ENCODE results near the gene SPINK7.

SPINK7 gene

DNA sequence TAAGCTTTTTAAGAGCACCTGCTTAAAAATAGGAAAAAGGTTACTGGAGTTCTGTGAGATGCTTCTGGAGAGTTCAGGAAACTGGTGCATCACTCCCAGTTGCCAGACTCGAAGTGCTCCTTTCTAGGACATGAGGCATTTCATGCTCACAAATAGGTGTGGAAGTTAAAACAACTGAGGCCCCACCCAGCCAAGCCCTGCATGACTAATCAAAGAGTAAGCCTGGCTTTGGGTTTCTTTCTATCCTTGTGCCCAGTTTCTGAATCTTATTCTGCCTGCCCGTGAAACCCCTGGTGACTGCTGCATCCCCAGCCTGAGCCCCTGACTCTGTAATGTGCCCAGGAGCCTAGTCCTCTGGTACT lies 30.8 kb downstream of the SPINK7 start:
- Histone ChIP-seq H3K36me3 (replicated peaks; ENCODE audit: low read depth, low read length) (no peaks in the 10 kb centered on the region), H3K4me3 (ENCODE audit: low read length) (no peak overlapping the region), H3K27me3 (ENCODE audit: low read depth, low read length) (no peaks in the 10 kb centered on the region), H3K4me1 (ENCODE audit: low read length) (no peaks in the 10 kb centered on the region), H3K4me2 (ENCODE audit: low read length) (no peak overlapping the region), H3K27ac (ENCODE audit: low read length) (no peak overlapping the region), H2AFZ (ENCODE audit: low read depth, low read length) (no peak overlapping the region), H3K9me3 (ENCODE audit: insufficient read depth, low read length) (no peaks in the 10 kb centered on the region), H4K20me1 (ENCODE audit: insufficient read depth, low read length) (no peaks in the 10 kb centered on the region), H3K9ac (ENCODE audit: low read length) (no peak overlapping the region), H3K79me2 (ENCODE audit: low read length) (no peaks in the 10 kb centered on the region)
- TF ChIP-seq, protein P1, sequence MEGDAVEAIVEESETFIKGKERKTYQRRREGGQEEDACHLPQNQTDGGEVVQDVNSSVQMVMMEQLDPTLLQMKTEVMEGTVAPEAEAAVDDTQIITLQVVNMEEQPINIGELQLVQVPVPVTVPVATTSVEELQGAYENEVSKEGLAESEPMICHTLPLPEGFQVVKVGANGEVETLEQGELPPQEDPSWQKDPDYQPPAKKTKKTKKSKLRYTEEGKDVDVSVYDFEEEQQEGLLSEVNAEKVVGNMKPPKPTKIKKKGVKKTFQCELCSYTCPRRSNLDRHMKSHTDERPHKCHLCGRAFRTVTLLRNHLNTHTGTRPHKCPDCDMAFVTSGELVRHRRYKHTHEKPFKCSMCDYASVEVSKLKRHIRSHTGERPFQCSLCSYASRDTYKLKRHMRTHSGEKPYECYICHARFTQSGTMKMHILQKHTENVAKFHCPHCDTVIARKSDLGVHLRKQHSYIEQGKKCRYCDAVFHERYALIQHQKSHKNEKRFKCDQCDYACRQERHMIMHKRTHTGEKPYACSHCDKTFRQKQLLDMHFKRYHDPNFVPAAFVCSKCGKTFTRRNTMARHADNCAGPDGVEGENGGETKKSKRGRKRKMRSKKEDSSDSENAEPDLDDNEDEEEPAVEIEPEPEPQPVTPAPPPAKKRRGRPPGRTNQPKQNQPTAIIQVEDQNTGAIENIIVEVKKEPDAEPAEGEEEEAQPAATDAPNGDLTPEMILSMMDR (IDR thresholded peaks at IDR 0.05; ENCODE audit: low read depth, low read length) = no peak
- TF ChIP-seq EZH2phosphoT487 (IDR thresholded peaks at IDR 0.05; ENCODE audit: low read depth) = no peak

DNA sequence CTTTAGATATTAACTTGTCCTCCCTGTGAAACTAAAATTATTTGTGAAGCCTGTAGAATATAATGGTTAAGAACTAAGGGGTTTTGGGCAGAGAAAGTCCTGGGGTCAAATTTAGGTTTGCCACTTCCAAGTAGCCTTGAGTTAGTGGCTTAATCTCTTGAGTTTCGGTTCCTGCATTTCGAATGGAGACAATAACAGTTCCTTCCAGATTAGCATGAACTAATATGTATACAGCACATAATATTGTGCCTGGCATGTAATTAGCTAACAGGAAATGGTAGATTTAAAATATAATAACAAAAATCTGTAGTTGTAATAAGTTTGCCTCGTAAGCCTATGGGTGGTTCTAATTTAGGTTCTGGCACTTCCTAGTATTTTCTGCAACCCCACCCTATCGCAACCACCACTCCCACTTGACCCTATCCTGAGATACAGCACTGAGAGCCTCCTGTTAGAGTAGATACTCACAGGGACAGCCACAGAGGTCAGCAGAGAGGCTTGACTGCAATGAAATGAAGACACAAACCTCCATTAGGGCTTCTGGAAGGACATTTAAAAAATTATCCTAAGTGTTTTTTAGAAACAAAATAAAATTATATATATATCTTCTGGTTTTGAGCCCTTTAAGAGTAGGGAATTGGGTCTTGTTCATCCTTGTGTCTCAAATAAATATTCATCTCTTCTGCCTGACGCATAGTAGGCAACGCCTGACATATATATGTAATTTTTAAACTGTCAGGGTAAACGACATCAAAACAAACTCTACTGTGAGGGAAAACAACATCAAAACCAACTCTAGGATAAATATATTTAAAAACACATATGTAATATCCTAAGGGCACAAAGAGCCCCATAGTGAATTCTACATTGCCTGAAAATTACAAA lies 31.6 kb downstream of the SPINK7 start:
- Histone ChIP-seq H3K4me2 (ENCODE audit: low read length) (no peak overlapping the region), H3K36me3 (replicated peaks; ENCODE audit: low read depth, low read length) (no peaks in the 10 kb centered on the region), H3K27me3 (ENCODE audit: low read depth, low read length) (no peaks in the 10 kb centered on the region), H3K79me2 (ENCODE audit: low read length) (no peaks in the 10 kb centered on the region), H3K4me3 (ENCODE audit: low read length) (no peak overlapping the region), H3K4me1 (ENCODE audit: low read length) (no peaks in the 10 kb centered on the region), H4K20me1 (ENCODE audit: insufficient read depth, low read length) (no peaks in the 10 kb centered on the region), H3K27ac (ENCODE audit: low read length) (no peak overlapping the region), H2AFZ (ENCODE audit: low read depth, low read length) (no peak overlapping the region), H3K9ac (ENCODE audit: low read length) (no peak overlapping the region), H3K9me3 (ENCODE audit: insufficient read depth, low read length) (no peaks in the 10 kb centered on the region)
- TF ChIP-seq, protein P1 (IDR thresholded peaks at IDR 0.05; ENCODE audit: low read depth, low read length) = no peak
- no peak for TF ChIP-seq EZH2phosphoT487 (IDR thresholded peaks at IDR 0.05; ENCODE audit: low read depth)

- no peak for TF ChIP-seq EZH2phosphoT487 (IDR thresholded peaks at IDR 0.05; ENCODE audit: low read depth)
- TF ChIP-seq, protein P1 (IDR thresholded peaks at IDR 0.05; ENCODE audit: low read depth, low read length) = no peak
- no peak overlapping the region for H3K27ac ChIP-seq (ENCODE audit: low read length)
- no peaks in the 10 kb centered on the region for H3K36me3 ChIP-seq (replicated peaks; ENCODE audit: low read depth, low read length)
- no peak overlapping the region for H3K4me3 ChIP-seq (ENCODE audit: low read length)
- no peaks in the 10 kb centered on the region for H3K4me1 ChIP-seq (ENCODE audit: low read length)
- H3K27me3 ChIP-seq (ENCODE audit: low read depth, low read length) = no peaks in the 10 kb centered on the region
- no peaks in the 10 kb centered on the region for H3K79me2 ChIP-seq (ENCODE audit: low read length)
- no peaks in the 10 kb centered on the region for H4K20me1 ChIP-seq (ENCODE audit: insufficient read depth, low read length)
- no peaks in the 10 kb centered on the region for H3K9me3 ChIP-seq (ENCODE audit: insufficient read depth, low read length)
- no peak overlapping the region for H3K9ac ChIP-seq (ENCODE audit: low read length)
- no peak overlapping the region for H2AFZ ChIP-seq (ENCODE audit: low read depth, low read length)
- no peak overlapping the region for H3K4me2 ChIP-seq (ENCODE audit: low read length)
Measured at GRCh38 chr5:148347706-148348105, 35.5 kb downstream of the SPINK7 start.

- H3K4me1 ChIP-seq (ENCODE audit: low read length) = no peaks in the 10 kb centered on the region; the same call in 1 of the 2 replicates
- no peaks in the 10 kb centered on the region for H4K20me1 ChIP-seq (ENCODE audit: insufficient read depth, low read length)
- H3K9me3 ChIP-seq (ENCODE audit: insufficient read depth, low read length) = no peaks in the 10 kb centered on the region
- TF ChIP-seq, protein P1 (IDR thresholded peaks at IDR 0.05; ENCODE audit: low read depth, low read length) = no peak
- no peak for TF ChIP-seq EZH2phosphoT487 (IDR thresholded peaks at IDR 0.05; ENCODE audit: low read depth)
- H2AFZ ChIP-seq (ENCODE audit: low read depth, low read length) = no peak overlapping the region
- H3K4me3 ChIP-seq (ENCODE audit: low read length) = no peak overlapping the region
- H3K36me3 ChIP-seq (replicated peaks; ENCODE audit: low read depth, low read length) = no peaks in the 10 kb centered on the region
- no peak overlapping the region for H3K27ac ChIP-seq (ENCODE audit: low read length)
- H3K79me2 ChIP-seq (ENCODE audit: low read length) = no peaks in the 10 kb centered on the region
- H3K4me2 ChIP-seq (ENCODE audit: low read length) = no peak overlapping the region
- H3K9ac ChIP-seq (ENCODE audit: low read length) = no peak overlapping the region
- no peaks in the 10 kb centered on the region for H3K27me3 ChIP-seq (ENCODE audit: low read depth, low read length)
Measured at GRCh38 chr5:148352696-148353095, 40.5 kb downstream of the SPINK7 start.
